H1 (cell line): ENCODE measurements around the gene WDR27. TPM values are rescaled to one million over a fixed set of nuclear protein-coding genes. Genes with fewer than 3 reads are reported as not detected.

Source experiments
- CTCF ChIA-PET: fragments of 300-600 bp; sonication (Branson Sonifier 250); formaldehyde crosslinking; loops from one replicate; lab custom pipeline; 2021; ENCODE audit not compliant: partially characterized antibody; lab: Charles Lee
- POLR2A ChIA-PET: fragments of 300-600 bp; sonication (Branson Sonifier 250); formaldehyde crosslinking; loops from one replicate; lab custom pipeline; 2021; ENCODE audit warnings: inconsistent platforms; ENCODE audit not compliant: partially characterized antibody; lab: Charles Lee
- DNase-seq, 2 experiments: peaks; one replicate each; pipeline versions ENCODE4 v3.0.0 to v3.0.0-alpha.2; 2010 to 2022; ENCODE audit warnings: low spot score in 2 of 2, low read depth in 1 of 2, mixed read lengths in 1 of 2
- FAIRE-seq: peaks from 2 replicates; lab custom pipeline; 2011; peaks lifted over from hg19 to GRCh38; lab: Jason Lieb, UNC
- H2AFZ ChIP-seq: 2 replicates; pipeline ENCODE4 v1.8.1; 2012; ENCODE audit warnings: low read length, inconsistent platforms
- H2AK5ac ChIP-seq: 2 replicates; pipeline ENCODE4 v1.6.1; 2013; ENCODE audit warnings: low read depth, low read length
- H2BK120ac ChIP-seq: replicated peaks from 2 replicates; pipeline ENCODE3; 2013; ENCODE audit warnings: low read depth, low read length, inconsistent platforms
- H2BK12ac ChIP-seq: 2 replicates; pipeline ENCODE4 v1.6.1; 2013; ENCODE audit warnings: low read depth, low read length
- H2BK15ac ChIP-seq: 2 replicates; pipeline ENCODE4 v1.6.1; 2013; ENCODE audit warnings: low read length
- H2BK20ac ChIP-seq: 2 replicates; pipeline ENCODE4 v1.6.1; 2013; ENCODE audit warnings: low read length
- H2BK5ac ChIP-seq: 2 replicates; pipeline ENCODE4 v1.6.1; 2013; ENCODE audit warnings: low read depth, low read length
- H3K14ac ChIP-seq: 2 replicates; pipeline ENCODE4 v1.6.1; 2013; ENCODE audit warnings: inconsistent platforms; ENCODE audit not compliant: insufficient read length
- H3K18ac ChIP-seq: 2 replicates; pipeline ENCODE4 v1.6.1; 2013; ENCODE audit warnings: low read length; ENCODE audit errors: extremely low read depth
- H3K23ac ChIP-seq: 2 replicates; pipeline ENCODE4 v1.6.1; 2013; ENCODE audit warnings: inconsistent platforms; ENCODE audit not compliant: insufficient read length
- H3K23me2 ChIP-seq: 2 replicates; pipeline ENCODE4 v1.6.1; 2013; ENCODE audit warnings: low read depth, low read length
- H3K27ac ChIP-seq: 2 replicates; pipeline ENCODE4 v1.6.1; 2011; ENCODE audit warnings: low read depth, low read length, inconsistent platforms
- H3K27me3 ChIP-seq, 4 experiments: replicated peaks in 1 of 4; 1 replicate in 1 of 4; 2 replicates in 3 of 4; pipeline versions ENCODE4 v1.6.1 to v1.8.1; 2011 to 2013; ENCODE audit warnings: low read length in 3 of 4, mild to moderate bottlenecking in 3 of 4, inconsistent platforms in 2 of 4, mixed read lengths in 2 of 4, moderate library complexity in 1 of 4; ENCODE audit not compliant: control insufficient read depth in 3 of 4, insufficient read depth in 3 of 4; ENCODE audit errors: extremely low read depth in 1 of 4
- H3K36me3 ChIP-seq, 4 experiments: 2 replicates each; pipeline versions ENCODE4 v1.6.1 to v1.8.1; 2011 to 2013; ENCODE audit warnings: mild to moderate bottlenecking in 4 of 4, low read length in 3 of 4, moderate library complexity in 2 of 4, control low read depth in 1 of 4, inconsistent platforms in 1 of 4; ENCODE audit not compliant: insufficient read depth in 4 of 4, control insufficient read depth in 2 of 4
- H3K4ac ChIP-seq: replicated peaks from 2 replicates; pipeline ENCODE3; 2013; ENCODE audit warnings: low read length, low read depth, mixed read lengths, inconsistent platforms; ENCODE audit not compliant: insufficient read length
- H3K4me1 ChIP-seq, 4 experiments: replicated peaks in 1 of 4; 1 replicate in 1 of 4; 2 replicates in 3 of 4; pipeline versions ENCODE4 v1.6.1 to v1.8.1; 2011 to 2013; ENCODE audit warnings: low read length in 3 of 4, inconsistent platforms in 2 of 4, mixed read lengths in 1 of 4; ENCODE audit not compliant: insufficient read depth in 4 of 4, control insufficient read depth in 3 of 4
- H3K4me2 ChIP-seq, 2 experiments: 2 replicates each; pipeline versions ENCODE4 v1.6.1 to v1.8.1; 2011 to 2013; ENCODE audit warnings: low read depth in 2 of 2, low read length in 2 of 2, control low read depth in 1 of 2, inconsistent platforms in 1 of 2, mild to moderate bottlenecking in 1 of 2; ENCODE audit not compliant: insufficient read depth in 1 of 2
- H3K4me3 ChIP-seq, 4 experiments: fragments of 200-600, 300-600 bp in 1 of 4; sonication (generic), shearing (Covaris generic), sonication (Bioruptor Twin) in 1 of 4; 2 replicates each; pipeline versions ENCODE4 v1.5.1 to v1.8.1; 2011 to 2016; ENCODE audit warnings: low read length in 4 of 4, low read depth in 3 of 4, control low read depth in 2 of 4, inconsistent platforms in 2 of 4, mild to moderate bottlenecking in 2 of 4, mixed read lengths in 1 of 4, moderate library complexity in 1 of 4; ENCODE audit not compliant: insufficient read depth in 2 of 4; ENCODE audit errors: extremely low read depth in 1 of 4
- H3K56ac ChIP-seq: replicated peaks from 2 replicates; pipeline ENCODE3; 2013; ENCODE audit warnings: low read depth, mild to moderate bottlenecking, mixed read lengths, low read length, inconsistent platforms; ENCODE audit not compliant: insufficient read length
- H3K79me1 ChIP-seq: 2 replicates; pipeline ENCODE4 v1.6.1; 2013; ENCODE audit warnings: low read depth, low read length, control low read depth
- H3K79me2 ChIP-seq, 2 experiments: 2 replicates each; pipeline versions ENCODE4 v1.6.1 to v1.8.1; 2012 to 2013; ENCODE audit warnings: low read length in 2 of 2, mild to moderate bottlenecking in 2 of 2, inconsistent platforms in 1 of 2; ENCODE audit not compliant: insufficient read depth in 2 of 2, control insufficient read depth in 1 of 2
- H3K9ac ChIP-seq, 4 experiments: replicated peaks in 1 of 4; 1 replicate in 1 of 4; 2 replicates in 3 of 4; pipeline versions ENCODE4 v1.6.1 to v1.8.1; 2011 to 2013; ENCODE audit warnings: low read depth in 3 of 4, low read length in 3 of 4, control low read depth in 2 of 4, mild to moderate bottlenecking in 2 of 4, moderate library complexity in 2 of 4, inconsistent platforms in 1 of 4; ENCODE audit errors: extremely low read depth in 1 of 4
- H3K9me3 ChIP-seq, 2 experiments: 2 replicates each; pipeline versions ENCODE4 v1.6.1 to v1.8.1; 2012 to 2013; ENCODE audit warnings: mild to moderate bottlenecking in 2 of 2, moderate library complexity in 2 of 2, control low read depth in 1 of 2, inconsistent platforms in 1 of 2, low read depth in 1 of 2, low read length in 1 of 2, mixed read lengths in 1 of 2; ENCODE audit not compliant: insufficient read depth in 2 of 2
- H4K20me1 ChIP-seq, 2 experiments: replicated peaks in 1 of 2; 2 replicates each; pipeline versions ENCODE3 to v1.8.1; 2011 to 2013; ENCODE audit warnings: inconsistent platforms in 2 of 2, low read length in 2 of 2, mild to moderate bottlenecking in 1 of 2; ENCODE audit not compliant: insufficient read depth in 2 of 2, control insufficient read depth in 1 of 2
- H4K5ac ChIP-seq: 2 replicates; pipeline ENCODE4 v1.6.1; 2013; ENCODE audit warnings: low read length, low read depth, mixed read lengths, inconsistent platforms; ENCODE audit not compliant: insufficient read length
- H4K8ac ChIP-seq: 2 replicates; pipeline ENCODE4 v1.8.0; 2013; ENCODE audit warnings: mild to moderate bottlenecking, moderate library complexity, low read length, inconsistent platforms; ENCODE audit not compliant: insufficient read depth; ENCODE audit errors: extremely low read depth
- H4K91ac ChIP-seq: replicated peaks from 2 replicates; pipeline ENCODE3; 2013; ENCODE audit warnings: low read length, mixed read lengths, inconsistent platforms; ENCODE audit not compliant: insufficient read length
- ASH2L ChIP-seq: fragments of 200-600, 300-600 bp; sonication (generic); IDR thresholded peaks from one replicate; pipeline ENCODE4 v1.7.1; 2017; ENCODE audit warnings: low read length
- CBX5 ChIP-seq: fragments of 300-800, 300-1000 bp; sonication (generic); IDR thresholded peaks from 2 replicates; pipeline ENCODE4 v1.7.1; 2016; ENCODE audit warnings: antibody characterized with exemption, low read length, low read depth
- RFX5 ChIP-seq: IDR thresholded peaks from 2 replicates; pipeline ENCODE4 v1.6.1; 2011; ENCODE audit warnings: low read depth, low read length, improper control_type of control experiment, borderline replicate concordance
- WGBS, 2 experiments: shearing (Covaris generic) in 1 of 2; methylation state at CpG; one replicate each; pipeline versions ENCODE4 v1.1.6 to v1.1.7; 2013 to 2015; ENCODE audit warnings: low lambda C conversion rate in 2 of 2, mixed read lengths in 2 of 2, inconsistent platforms in 1 of 2, low coverage in 1 of 2, missing lambda C conversion rate in 1 of 2; ENCODE audit not compliant: insufficient replicate concordance in 2 of 2, insufficient coverage in 1 of 2, insufficient read length in 1 of 2; ENCODE audit errors: extremely low coverage in 1 of 2, missing lambda C conversion rate in 1 of 2; 5-methylcytosine and 5-hydroxymethylcytosine counted together
- polyA plus RNA-seq, 7 experiments: library from polyadenylated mRNA; depleted of rRNA in 3 of 7; stranded (reverse) in 5 of 7; unstranded in 2 of 7; fragments of >200 nt in 5 of 7; fragments of 200-250 nt in 2 of 7; gene quantifications; 1 replicate in 5 of 7; 2 replicates in 1 of 7; 4 replicates in 1 of 7; pipeline versions ENCODE4 v1.2.1 to v1.2.3, GENCODE V29; 2011 to 2013; ENCODE audit warnings: missing spikeins in 2 of 7, mixed read lengths in 2 of 7
- total RNA-seq: library from RNA; stranded (reverse); fragmentation: NEBNext Ultra II Directional; extraction: Animal tissue kit (Norgen Biotek cat#: 25700); gene quantifications from 2 replicates; pipeline ENCODE4 v1.2.1, GENCODE V29; 2021

WDR27 gene
- total and polyA plus RNA-seq, 2 of the 8 experiments (the other 6 are each of a cell fraction or from before 2014, with no cell fraction given): 53.6 to 68.6 TPM

GRCh38 chr6:169479783-169480495, 221.9 kb downstream of the WDR27 start:
- Histone ChIP-seq H3K36me3 (peaks cover 0 to 8% (median 0%) of the 10 kb centered on the region in 4 experiments; a peak in 2 of 8 replicates), H3K4me2 (no peak overlapping the region), H4K20me1 (no peaks in the 10 kb centered on the region), H3K14ac (no peak overlapping the region), H3K18ac (no peak overlapping the region), H2BK20ac (no peak overlapping the region), H2AK5ac (no peak overlapping the region), H3K27me3 (no peaks in the 10 kb centered on the region), H3K79me2 (no peaks in the 10 kb centered on the region), H4K5ac (no peak overlapping the region), H3K4me3 (no peak overlapping the region), H3K23me2 (no peaks in the 10 kb centered on the region; the same call in 1 of the 2 replicates), H2AFZ (no peak overlapping the region), H3K79me1 (no peaks in the 10 kb centered on the region), H3K23ac (no peak overlapping the region), H3K4ac (no peak overlapping the region), H2BK12ac (no peak overlapping the region), H3K9ac (no peak overlapping the region), H2BK120ac (no peak overlapping the region), H3K9me3 (peaks cover 29 to 31% of the 10 kb centered on the region in 2 experiments), H4K91ac (no peak overlapping the region), H3K56ac (no peak overlapping the region), H3K27ac (no peak overlapping the region), H2BK5ac (no peak overlapping the region), H2BK15ac (no peak overlapping the region), H4K8ac (no peak overlapping the region), H3K4me1 (no peaks in the 10 kb centered on the region)
- DNase-seq (no peak), FAIRE-seq (no peak)
- WGBS, 2 experiments: 88% methylated on average over 34 of the region's 34 CpGs; no CpG with 5 or more reads in 1 of the 2 experiments
- TF ChIP-seq RFX5 (no peak), CBX5 (no peak), ASH2L (no peak)
- CTCF ChIA-PET: interaction anchor here (0.9 to 1.3 kb wide), 2 partner anchors 35 to 62 kb away, joined by 3 to 4 read pairs; no protein-coding TSS in a partner anchor
- POLR2A ChIA-PET: no interaction called here
